ENCODE data around the gene NFASC.

Gene NFASC

DNA sequence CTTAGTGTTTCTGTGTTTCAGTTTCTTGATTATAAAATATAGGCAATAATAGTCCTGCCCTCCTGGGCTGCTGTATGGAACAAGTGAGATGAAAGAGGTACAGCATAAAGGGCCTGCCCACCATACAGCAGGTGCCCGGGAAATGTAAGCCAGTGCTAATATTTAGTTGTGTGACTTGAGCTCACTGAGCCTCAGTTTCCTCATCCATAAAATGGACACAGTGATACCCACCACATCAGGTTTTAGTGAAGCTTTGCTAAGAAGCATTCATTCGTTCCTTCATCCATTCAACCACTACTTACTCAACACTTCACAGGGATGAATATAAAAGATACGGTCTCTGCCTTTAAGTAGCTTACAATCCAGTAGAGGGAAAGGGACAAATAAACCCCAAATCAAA, 192.2 kb downstream of the NFASC start:
- DNase-seq (ENCODE audit: low read depth): no peak

DNA sequence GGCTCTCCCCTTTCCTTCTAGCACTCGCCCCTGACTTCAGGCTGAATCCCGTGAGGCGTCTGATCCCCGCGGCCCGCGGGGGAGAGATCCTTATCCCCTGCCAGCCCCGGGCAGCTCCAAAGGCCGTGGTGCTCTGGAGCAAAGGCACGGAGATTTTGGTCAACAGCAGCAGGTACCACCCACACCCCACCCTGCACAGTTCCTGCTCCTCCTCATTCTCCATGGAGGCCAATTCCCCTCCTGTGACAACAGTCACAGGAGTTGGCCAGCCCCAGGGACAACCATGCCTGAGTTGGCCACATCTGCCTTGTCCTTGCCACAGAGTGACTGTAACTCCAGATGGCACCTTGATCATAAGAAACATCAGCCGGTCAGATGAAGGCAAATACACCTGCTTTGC, 193.6 kb downstream of the NFASC start:
- no peak for DNase-seq (ENCODE audit: low read depth)

DNA sequence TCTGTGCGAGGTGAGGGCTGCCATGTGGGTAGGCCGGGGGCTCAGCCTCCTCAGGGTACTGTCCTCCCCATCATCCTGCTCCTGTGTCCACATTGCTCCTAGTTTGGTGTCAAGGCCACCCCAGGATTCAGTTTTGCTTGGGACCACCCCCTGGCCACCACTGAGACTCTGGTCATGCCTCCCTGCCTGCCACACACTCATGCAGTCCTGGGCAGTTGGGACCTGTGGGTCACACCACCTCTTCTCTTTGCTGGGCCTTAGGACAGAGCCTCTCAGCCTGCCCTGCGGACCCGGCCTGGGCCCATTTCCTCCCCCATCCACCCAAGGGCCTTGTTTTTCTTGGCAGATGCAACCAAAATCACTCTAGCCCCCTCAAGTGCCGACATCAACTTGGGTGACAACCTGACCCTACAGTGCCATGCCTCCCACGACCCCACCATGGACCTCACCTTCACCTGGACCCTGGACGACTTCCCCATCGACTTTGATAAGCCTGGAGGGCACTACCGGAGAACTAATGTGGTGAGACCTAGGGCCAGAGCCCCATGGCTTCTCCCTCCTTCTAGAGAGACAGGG, 194.2 kb downstream of the NFASC start:
- DNase-seq (ENCODE audit: low read depth): no peak

DNA sequence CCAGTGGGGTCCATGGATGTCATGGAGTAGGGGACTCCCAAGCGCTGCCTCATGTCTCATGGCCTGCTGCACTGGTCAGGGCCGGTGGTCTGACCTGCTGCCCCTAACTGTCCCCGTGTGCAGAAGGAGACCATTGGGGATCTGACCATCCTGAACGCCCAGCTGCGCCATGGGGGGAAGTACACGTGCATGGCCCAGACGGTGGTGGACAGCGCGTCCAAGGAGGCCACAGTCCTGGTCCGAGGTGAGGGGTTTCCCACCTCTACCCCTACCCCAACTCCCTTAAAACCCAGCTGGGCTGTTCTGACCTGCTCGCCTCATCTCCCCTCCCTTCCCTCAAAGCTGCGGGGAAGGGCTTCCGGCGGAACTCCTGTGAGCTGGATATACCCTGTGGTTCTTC, 195.0 kb downstream of the NFASC start:
- DNase-seq (ENCODE audit: low read depth): no peak

DNA sequence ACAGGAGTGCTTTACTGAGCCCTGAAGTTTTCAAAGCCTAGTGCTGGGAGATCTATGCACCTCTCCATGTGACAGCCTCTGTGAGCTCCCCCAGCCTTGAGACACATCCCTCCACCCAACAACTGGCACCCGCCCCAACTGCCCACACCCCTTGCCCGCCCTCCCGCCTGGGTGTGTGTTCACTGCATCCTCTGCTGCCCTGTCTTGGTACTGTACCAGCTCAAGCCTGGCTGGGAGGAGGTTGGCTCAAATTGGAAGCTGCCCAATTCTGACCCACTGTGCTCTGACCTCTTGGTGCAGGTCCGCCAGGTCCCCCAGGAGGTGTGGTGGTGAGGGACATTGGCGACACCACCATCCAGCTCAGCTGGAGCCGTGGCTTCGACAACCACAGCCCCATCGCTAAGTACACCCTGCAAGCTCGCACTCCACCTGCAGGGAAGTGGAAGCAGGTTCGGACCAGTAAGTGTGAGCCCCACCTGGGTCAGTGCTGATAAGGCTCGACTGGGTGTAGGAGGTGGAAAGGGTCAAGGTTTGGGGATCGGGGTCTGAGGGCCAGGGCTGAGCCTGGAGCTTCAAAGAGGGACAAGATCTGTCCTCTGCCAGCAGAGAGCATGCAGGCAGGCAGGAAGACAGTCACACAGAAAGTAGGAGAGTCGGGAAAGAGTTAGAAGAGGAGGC, 195.6 kb downstream of the NFASC start:
- DNase-seq (ENCODE audit: low read depth): no peak

DNA sequence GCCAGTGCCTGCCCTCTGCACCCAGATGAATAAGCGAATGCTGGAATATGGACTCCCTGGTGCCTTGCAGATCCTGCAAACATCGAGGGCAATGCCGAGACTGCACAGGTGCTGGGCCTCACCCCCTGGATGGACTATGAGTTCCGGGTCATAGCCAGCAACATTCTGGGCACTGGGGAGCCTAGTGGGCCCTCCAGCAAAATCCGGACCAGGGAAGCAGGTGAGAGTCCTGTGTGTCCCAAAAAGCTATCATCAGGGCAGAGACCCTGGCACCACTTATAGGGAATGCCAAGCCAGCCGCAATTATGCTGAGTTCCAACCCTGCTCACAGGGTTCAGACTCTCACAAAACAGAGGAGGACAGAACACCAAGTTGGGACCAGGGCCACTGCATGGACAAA, 196.4 kb downstream of the NFASC start:
- no peak for DNase-seq (ENCODE audit: low read depth)

DNA sequence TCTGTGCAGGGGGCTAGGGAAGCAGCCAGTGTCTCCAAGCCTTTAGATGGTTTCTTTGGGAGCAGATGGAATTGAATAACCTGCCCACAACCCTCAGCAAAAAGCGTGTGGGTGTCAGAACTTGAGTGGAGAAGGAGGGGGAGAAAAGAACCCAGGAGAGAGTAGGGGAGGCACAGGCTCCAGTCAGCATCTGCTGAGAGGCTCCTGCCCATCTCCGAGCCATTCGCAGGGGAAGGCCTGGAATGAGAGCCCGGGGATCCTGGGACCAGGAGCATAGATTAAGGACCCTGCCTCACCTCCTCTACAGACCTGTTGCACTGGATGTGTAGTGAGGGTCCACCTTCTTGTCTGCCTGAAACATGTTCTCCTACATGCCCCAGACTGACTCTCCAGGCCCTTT, 197.3 kb downstream of the NFASC start:
- DNase-seq (ENCODE audit: low read depth): no peak

DNA sequence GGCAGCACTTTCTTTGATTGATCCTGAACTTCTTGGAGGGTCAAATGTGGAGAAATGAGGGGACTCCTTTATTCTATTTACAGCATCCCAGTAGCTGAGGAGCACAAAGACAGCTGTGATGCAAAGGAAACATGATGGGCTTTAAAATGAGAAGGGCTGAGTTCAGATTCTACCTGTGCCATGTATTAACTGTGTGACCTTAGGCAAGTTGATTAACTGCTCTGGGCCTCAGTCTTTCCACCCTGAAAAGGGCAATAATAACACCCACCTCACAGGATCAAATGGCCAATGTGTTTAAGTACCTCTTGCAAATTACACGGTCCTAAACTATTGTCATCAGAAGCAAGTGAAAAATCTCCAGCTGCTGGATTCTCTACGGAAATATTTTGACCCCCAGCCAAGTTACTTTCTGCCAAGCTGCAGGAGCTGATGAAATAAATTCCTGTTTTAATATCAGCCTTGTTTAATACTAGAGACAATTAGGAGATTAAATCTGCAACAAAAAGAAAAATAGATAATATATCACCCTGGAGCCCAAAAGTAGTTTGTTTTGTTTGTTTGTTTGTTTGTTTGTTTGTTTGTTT, 197.9 kb downstream of the NFASC start:
- no peak for DNase-seq (ENCODE audit: low read depth)

DNA sequence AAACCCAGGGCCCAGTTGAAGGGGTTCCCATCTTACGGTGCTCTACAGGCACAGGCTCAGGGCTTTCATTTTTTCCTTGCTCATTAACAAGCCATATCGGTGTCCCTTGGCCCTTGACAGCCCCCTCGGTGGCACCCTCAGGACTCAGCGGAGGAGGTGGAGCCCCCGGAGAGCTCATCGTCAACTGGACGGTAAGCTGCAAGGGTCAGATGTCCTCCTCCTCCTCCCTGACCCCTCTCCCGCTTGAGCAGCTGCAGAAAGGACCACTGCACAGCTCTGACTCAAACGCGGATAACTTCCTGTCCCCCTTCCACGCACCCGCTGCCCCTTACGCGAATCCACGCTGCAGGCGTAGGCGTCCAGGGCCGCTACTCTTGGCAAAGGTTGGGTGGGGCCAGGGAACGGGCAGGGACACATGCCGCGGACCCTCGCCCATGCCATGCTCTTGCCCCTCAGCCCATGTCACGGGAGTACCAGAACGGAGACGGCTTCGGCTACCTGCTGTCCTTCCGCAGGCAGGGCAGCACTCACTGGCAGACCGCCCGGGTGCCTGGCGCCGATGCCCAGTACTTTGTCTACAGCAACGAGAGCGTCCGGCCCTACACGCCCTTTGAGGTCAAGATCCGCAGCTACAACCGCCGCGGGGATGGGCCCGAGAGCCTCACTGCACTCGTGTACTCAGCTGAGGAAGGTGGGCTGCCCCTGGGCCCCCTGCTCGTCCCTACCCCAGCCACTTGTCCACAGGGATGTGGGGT, 198.9 kb downstream of the NFASC start:
- no peak for DNase-seq (ENCODE audit: low read depth)

DNA sequence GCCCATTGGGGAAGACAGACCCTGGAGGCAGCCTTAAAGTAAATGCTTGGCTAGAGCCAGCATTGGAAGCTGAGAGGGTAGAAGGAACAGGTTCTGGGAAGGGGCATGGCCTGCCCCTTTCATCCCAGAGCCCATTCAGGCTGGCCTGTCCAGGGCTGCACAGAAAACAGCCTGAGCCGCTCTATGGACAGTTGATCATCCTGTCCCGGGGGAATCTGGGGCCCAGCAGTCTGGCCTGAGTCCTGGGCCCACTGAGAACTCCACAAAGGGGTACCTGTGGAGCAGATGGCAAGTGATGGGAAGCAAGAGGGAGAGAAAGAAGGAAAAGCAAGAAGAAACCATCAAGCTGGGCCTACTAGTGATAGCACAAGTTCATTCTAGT, 200.4 kb downstream of the NFASC start:
- no peak for DNase-seq (ENCODE audit: low read depth)

DNA sequence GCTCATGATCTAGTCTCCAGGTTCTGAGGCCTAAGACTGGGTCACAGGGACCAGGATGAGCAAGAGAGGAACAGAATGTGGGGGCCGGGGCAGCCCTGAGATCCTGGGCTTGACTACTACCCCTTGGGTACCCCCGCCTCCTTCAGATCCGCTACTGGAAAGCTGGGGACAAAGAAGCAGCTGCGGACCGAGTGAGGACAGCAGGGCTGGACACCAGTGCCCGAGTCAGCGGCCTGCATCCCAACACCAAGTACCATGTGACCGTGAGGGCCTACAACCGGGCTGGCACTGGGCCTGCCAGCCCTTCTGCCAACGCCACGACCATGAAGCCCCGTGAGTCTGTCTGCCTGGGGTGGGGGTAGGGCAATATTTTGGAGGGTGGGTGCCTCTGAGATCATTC, 201.1 kb downstream of the NFASC start:
- DNase-seq (ENCODE audit: low read depth): no peak

DNA sequence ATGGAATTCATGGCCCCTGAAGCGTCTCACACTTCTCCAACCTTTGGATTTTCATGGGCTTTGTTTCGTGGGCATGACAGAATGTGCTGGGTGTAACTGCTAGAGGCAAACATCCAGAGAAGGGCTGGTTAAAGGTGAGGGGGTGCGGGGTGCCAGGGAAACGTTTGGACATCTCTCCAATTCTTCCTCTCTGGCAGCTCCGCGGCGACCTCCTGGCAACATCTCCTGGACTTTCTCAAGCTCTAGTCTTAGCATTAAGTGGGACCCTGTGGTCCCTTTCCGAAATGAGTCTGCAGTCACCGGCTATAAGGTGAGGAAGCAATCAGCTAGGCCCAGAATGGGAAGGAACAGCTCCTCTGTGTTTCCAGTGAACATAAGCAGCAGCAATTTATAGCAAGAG, 201.6 kb downstream of the NFASC start:
- DNase-seq (ENCODE audit: low read depth): no peak
